ENCODE results near the gene DBH. TPM values are rescaled to one million over a fixed set of nuclear protein-coding genes. Genes with fewer than 3 reads are reported as not detected.
A peak's percentile ranks its signal among the peaks of the same experiment; 100 is the strongest.

The DBH gene
- total and polyA plus RNA-seq, 2 donors from 2014 or later: 0.39 TPM; not detected in 1

DNA sequence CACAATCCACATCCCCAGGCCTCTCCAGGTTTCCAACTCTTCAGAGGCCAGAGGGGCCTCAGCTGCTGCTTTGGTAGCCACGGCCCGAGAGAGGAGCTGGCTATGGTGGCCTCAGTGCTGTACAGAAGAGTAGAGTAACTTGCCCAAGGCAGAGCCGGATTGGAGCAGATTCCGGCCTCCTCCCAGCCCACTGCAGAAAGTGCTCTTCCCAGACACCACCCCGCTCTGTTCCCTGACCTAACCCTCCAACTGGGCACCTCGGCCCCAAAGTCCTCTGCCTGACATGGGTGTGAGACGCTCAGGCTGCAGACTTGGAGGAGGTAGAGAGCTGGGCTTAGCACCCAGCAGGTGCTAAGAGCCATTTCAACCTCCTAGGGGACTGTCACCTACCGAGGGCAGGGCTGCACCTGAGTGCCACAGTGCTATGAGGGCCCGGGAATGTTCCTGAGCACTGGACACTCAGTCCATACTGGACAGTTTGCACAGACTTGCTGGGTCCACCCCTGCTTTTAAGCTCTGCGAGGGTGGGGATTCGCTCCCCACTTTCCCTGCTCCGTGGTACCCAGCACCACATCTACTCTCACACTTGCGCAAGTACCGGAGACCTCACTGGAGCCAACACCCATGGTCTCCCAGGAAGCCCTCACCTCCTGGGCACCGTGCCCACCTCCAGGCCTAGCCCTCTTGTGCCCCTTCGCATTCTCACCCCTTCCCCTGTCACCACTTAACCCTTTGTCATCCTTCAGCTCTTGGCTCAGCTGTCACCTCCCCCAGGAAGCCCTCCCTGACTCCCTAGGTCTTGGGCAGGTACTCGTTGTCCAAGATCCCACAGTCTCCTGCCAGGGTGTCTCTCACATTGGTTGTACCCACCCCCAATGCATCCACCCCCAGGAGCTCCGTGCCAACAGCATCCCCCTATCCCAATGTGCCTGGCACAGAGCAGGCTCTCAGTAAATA, 49.8 kb downstream of the DBH start:
- Histone ChIP-seq H3K9ac (ENCODE audit: low read length in 3 of 3) (no peak overlapping the region), H3K4me1 (ENCODE audit: control insufficient read depth in 2 of 3, insufficient read depth in 2 of 3, low read depth in 1 of 3, low read length in 3 of 3) (peaks cover 0 to 8% (median 0%) of the 10 kb centered on the region in 3 donors), H3K9me3 (ENCODE audit: control insufficient read depth in 2 of 3, insufficient read depth in 1 of 3, low read length in 3 of 3) (no peaks in the 10 kb centered on the region), H3K27me3 (ENCODE audit: control insufficient read depth, insufficient read depth, low read length) (no peaks in the 10 kb centered on the region), H3K4me3 (ENCODE audit: low read length in 3 of 3) (no peak overlapping the region), H3K27ac (ENCODE audit: low read depth in 2 of 2, low read length in 2 of 2) (no peak overlapping the region), H3K36me3 (ENCODE audit: control insufficient read depth in 2 of 3, insufficient read depth in 3 of 3, low read length in 3 of 3) (peaks cover 0 to 7% (median 0%) of the 10 kb centered on the region in 3 donors)
- intact Hi-C loops (cut with DNase I): no loop called here
- no peak for TF ChIP-seq CTCF (IDR thresholded peaks at IDR 0.05; ENCODE audit: borderline replicate concordance, extremely low read depth, insufficient read depth)
- DNase-seq: peak in 1 of 5 donors; percentile 56
- no peak for FAIRE-seq

DNA sequence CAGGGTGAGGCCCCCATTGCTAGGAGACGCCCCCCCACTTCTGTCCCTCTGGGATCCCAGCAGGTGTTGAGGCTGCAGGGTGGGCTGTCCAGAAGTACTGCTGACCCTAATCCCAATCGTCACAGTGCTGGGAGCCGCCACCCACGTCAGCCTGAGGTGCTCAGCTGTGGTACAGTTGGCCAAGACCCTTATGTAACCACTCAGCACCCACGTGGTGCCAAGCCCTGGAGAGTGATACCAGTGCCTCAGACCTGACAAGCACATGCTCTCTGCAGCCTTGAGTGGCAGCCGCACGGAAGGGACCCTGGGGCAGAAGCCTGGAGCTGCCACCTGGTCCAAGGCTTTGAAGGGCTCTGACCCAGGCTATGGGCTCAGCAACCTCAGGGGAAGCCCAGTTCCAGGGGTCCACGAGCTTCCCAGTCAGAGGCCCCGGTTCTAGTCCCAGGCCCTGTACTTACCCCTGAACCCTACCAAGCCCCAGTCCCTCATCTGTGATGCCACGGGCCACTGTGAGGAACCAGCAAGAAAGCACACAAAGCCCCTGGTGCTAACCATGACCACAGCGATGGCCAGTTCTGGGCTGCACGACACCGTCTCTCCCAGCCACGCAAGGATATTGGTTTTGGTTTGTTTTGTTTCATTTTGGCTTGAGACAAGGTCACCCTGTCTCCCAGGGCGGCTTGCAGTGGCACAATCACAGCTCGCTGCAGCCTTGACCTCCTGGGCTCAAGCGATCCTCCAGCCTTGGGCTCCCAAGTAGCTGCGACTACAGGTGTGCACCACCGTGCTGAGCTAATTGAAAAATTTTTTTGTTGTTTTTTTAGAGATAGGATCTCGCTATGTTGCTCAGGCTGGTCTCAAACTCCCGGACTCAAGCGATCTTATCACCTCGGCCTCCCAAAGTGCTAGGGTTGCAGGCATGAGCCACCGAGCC, 50.7 kb downstream of the DBH start:
- DNase-seq (peak in 1 of 5 donors; percentile 53), FAIRE-seq (no peak)
- intact Hi-C loops (cut with DNase I): no loop called here
- Histone ChIP-seq H3K9ac (ENCODE audit: low read length in 3 of 3) (no peak overlapping the region), H3K27me3 (ENCODE audit: control insufficient read depth, insufficient read depth, low read length) (no peaks in the 10 kb centered on the region), H3K4me1 (ENCODE audit: control insufficient read depth in 2 of 3, insufficient read depth in 2 of 3, low read depth in 1 of 3, low read length in 3 of 3) (peaks cover 0 to 8% (median 0%) of the 10 kb centered on the region in 3 donors), H3K4me3 (ENCODE audit: low read length in 3 of 3) (no peak overlapping the region), H3K36me3 (ENCODE audit: control insufficient read depth in 2 of 3, insufficient read depth in 3 of 3, low read length in 3 of 3) (peaks cover 0 to 7% (median 0%) of the 10 kb centered on the region in 3 donors), H3K9me3 (ENCODE audit: control insufficient read depth in 2 of 3, insufficient read depth in 1 of 3, low read length in 3 of 3) (no peaks in the 10 kb centered on the region), H3K27ac (ENCODE audit: low read depth in 2 of 2, low read length in 2 of 2) (no peak overlapping the region)
- no peak for TF ChIP-seq CTCF (IDR thresholded peaks at IDR 0.05; ENCODE audit: borderline replicate concordance, extremely low read depth, insufficient read depth)

- Histone ChIP-seq H3K27ac (ENCODE audit: low read depth in 2 of 2, low read length in 2 of 2) (no peak overlapping the region), H3K9me3 (ENCODE audit: control insufficient read depth in 2 of 3, insufficient read depth in 1 of 3, low read length in 3 of 3) (no peaks in the 10 kb centered on the region), H3K27me3 (ENCODE audit: control insufficient read depth, insufficient read depth, low read length) (no peaks in the 10 kb centered on the region), H3K4me1 (ENCODE audit: control insufficient read depth in 2 of 3, insufficient read depth in 2 of 3, low read depth in 1 of 3, low read length in 3 of 3) (peaks cover 0 to 6% (median 0%) of the 10 kb centered on the region in 3 donors), H3K4me3 (ENCODE audit: low read length in 3 of 3) (no peak overlapping the region), H3K36me3 (ENCODE audit: control insufficient read depth in 2 of 3, insufficient read depth in 3 of 3, low read length in 3 of 3) (peaks cover 0 to 7% (median 0%) of the 10 kb centered on the region in 3 donors), H3K9ac (ENCODE audit: low read length in 3 of 3) (no peak overlapping the region)
- FAIRE-seq: no peak
- intact Hi-C loops (cut with DNase I): no loop called here
- peak in 1 of 5 donors; percentile 61 for DNase-seq
- TF ChIP-seq CTCF (IDR thresholded peaks at IDR 0.05; ENCODE audit: borderline replicate concordance, extremely low read depth, insufficient read depth): no peak
Measured at GRCh38 chr9:133687856-133688761, 51.9 kb downstream of the DBH start.

Data from kidney (tissue), 14 donors.